ENCODE results near the gene MOSMO.

DNA sequence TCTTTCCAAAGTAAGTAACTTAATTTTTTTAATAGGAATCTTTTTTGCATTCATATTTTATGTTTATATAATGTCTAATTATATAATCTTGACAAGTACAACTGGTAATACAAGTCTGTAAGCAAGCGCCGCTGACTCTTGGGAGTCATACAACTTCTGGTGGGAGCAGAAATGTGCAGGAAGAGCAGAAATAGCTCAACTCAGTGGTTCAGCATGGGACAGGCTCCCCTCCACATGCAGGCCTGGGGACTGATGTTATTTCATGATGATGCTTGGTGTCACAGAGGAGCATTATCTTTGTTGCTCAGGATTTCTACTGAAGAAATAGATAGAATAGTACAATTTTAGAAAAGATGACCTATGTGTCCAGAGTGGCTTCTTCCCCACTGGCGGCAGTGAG is 44.0 kb upstream of the MOSMO start:
- TF ChIP-seq, protein P1, sequence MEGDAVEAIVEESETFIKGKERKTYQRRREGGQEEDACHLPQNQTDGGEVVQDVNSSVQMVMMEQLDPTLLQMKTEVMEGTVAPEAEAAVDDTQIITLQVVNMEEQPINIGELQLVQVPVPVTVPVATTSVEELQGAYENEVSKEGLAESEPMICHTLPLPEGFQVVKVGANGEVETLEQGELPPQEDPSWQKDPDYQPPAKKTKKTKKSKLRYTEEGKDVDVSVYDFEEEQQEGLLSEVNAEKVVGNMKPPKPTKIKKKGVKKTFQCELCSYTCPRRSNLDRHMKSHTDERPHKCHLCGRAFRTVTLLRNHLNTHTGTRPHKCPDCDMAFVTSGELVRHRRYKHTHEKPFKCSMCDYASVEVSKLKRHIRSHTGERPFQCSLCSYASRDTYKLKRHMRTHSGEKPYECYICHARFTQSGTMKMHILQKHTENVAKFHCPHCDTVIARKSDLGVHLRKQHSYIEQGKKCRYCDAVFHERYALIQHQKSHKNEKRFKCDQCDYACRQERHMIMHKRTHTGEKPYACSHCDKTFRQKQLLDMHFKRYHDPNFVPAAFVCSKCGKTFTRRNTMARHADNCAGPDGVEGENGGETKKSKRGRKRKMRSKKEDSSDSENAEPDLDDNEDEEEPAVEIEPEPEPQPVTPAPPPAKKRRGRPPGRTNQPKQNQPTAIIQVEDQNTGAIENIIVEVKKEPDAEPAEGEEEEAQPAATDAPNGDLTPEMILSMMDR (IDR thresholded peaks at IDR 0.05) = no peak
- TF ChIP-seq POLR2A (IDR thresholded peaks at IDR 0.05) = no peak

All from adrenal gland (tissue), 5 donors.